HT1080 (cell line): ENCODE measurements around the gene KIF2A. TPM values are rescaled to one million over a fixed set of nuclear protein-coding genes. Genes with fewer than 3 reads are reported as not detected.

ENCODE experiments used
- total RNA-seq: library from RNA; depleted of rRNA; stranded (reverse); fragments of >200 nt; shearing (Covaris generic); gene quantifications from 2 replicates; pipeline ENCODE4 v1.2.3, GENCODE V29; 2014; rRNA removed

Gene KIF2A
- total RNA-seq, 1 experiment from 2014 or later: 51.3 TPM

Other genes with a start within 250 kb of the KIF2A start
- gene DIMT1, start 97.7 kb downstream of the KIF2A start, total RNA-seq: 82.7 and 116 TPM in 2 replicates
- 23.4 and 24.7 TPM in 2 replicates for gene IPO11, start 106.6 kb downstream of the KIF2A start, total RNA-seq